ENCODE measurements around the gene ADCY2. TPM values are rescaled to one million over a fixed set of nuclear protein-coding genes. Genes with fewer than 3 reads are reported as not detected.

The ADCY2 gene
- total RNA-seq, 1 experiment from 2014 or later, result not detected

DNA sequence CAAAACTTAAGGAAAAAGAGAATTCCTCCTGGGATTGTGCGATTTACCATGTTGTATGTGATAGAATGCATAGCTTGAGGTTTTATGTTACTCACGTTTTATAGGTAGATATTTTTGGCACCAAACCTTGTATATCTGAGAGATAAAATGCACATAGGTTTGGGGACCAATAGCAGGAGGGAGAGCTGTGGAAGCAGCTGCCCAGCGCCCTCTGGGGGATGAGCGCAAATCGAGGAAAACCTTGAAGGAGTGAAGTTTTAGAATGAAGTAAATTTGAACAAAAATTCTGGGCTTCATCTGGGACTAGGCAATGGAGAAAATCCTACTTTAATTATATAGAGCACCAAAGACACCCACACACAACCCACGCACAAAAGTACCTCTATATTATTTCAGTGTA, 197.0 kb downstream of the ADCY2 start:
- CTCF ChIA-PET, result no interaction called here
- no peaks in the 10 kb centered on the region for H3K36me3 Mint-ChIP-seq (ENCODE audit: insufficient read depth, unreplicated experiment)
- H3K9me3 Mint-ChIP-seq (ENCODE audit: unreplicated experiment), result no peaks in the 10 kb centered on the region
- no TSS peak for BruUV-seq (replicated peaks)
- Histone ChIP-seq H3K36me3 (ENCODE audit: control insufficient read depth, insufficient read depth, low read length) (no peaks in the 10 kb centered on the region), H3K9me3 (no peaks in the 10 kb centered on the region), H3K27me3 (replicated peaks; ENCODE audit: control insufficient read depth, insufficient read depth, low read length) (no peaks in the 10 kb centered on the region), H3K4me3 (ENCODE audit: low read depth, low read length) (no peak overlapping the region), H3K4me1 (no peaks in the 10 kb centered on the region)
- TF ChIP-seq, protein P1, sequence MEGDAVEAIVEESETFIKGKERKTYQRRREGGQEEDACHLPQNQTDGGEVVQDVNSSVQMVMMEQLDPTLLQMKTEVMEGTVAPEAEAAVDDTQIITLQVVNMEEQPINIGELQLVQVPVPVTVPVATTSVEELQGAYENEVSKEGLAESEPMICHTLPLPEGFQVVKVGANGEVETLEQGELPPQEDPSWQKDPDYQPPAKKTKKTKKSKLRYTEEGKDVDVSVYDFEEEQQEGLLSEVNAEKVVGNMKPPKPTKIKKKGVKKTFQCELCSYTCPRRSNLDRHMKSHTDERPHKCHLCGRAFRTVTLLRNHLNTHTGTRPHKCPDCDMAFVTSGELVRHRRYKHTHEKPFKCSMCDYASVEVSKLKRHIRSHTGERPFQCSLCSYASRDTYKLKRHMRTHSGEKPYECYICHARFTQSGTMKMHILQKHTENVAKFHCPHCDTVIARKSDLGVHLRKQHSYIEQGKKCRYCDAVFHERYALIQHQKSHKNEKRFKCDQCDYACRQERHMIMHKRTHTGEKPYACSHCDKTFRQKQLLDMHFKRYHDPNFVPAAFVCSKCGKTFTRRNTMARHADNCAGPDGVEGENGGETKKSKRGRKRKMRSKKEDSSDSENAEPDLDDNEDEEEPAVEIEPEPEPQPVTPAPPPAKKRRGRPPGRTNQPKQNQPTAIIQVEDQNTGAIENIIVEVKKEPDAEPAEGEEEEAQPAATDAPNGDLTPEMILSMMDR (IDR thresholded peaks at IDR 0.05; ENCODE audit: insufficient read depth in 1 of 2, low read depth in 1 of 2, low read length in 1 of 2, severe bottlenecking in 1 of 2, unreplicated experiment in 1 of 2), result peak; percentile 47 to 73
- H3K27me3 Mint-ChIP-seq (ENCODE audit: insufficient read depth, unreplicated experiment), result peaks cover 6% of the 10 kb centered on the region
- H3K27ac Mint-ChIP-seq (ENCODE audit: unreplicated experiment), result no peak overlapping the region
- intact Hi-C loops (cut with micrococcal nuclease; ENCODE audit: unreplicated experiment), result no loop called here
- POLR2A ChIA-PET, result no interaction called here
- H3K4me3 Mint-ChIP-seq (ENCODE audit: unreplicated experiment), result no peak overlapping the region
- H3K4me1 Mint-ChIP-seq (ENCODE audit: low read depth, unreplicated experiment), result no peaks in the 10 kb centered on the region
- DNase-seq, result peak in 1 of 2 experiments; percentile 9

DNA sequence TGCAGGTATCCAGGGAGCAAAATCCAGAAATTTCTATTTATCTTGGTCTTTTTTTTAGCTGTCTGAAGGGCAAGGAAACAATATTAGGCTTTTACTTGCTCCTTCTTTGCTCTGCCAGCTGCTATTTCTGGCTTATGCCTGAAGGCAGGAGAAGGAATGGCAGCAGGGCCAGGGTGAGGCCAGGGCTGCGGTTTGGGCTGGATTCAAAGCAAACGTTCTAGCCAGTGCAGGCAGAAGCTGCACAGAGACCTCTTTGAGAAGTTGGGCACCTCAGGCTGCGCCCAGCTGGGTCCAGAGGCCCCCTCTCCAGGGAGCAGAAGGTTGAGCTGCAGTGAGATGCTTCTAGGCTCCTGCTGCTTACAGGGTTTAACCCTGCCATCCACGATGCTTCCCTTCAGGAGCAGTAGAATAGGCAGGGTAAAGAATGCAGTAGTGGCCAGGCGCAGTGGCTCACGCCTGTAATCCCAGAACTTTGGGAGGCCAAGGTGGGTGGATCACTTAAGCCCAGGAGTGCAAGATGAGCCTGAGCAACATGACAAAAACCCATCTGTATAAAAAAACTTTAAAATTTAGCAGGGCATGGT, 201.2 kb downstream of the ADCY2 start:
- H3K27me3 ChIP-seq (replicated peaks; ENCODE audit: control insufficient read depth, insufficient read depth, low read length), result no peaks in the 10 kb centered on the region
- H3K27ac Mint-ChIP-seq (ENCODE audit: unreplicated experiment), result no peak overlapping the region
- no peaks in the 10 kb centered on the region for H3K9me3 Mint-ChIP-seq (ENCODE audit: unreplicated experiment)
- no peak overlapping the region for H3K4me3 Mint-ChIP-seq (ENCODE audit: unreplicated experiment)
- ChIA-PET POLR2A (no interaction called here), CTCF (no interaction called here)
- H3K4me1 Mint-ChIP-seq (ENCODE audit: low read depth, unreplicated experiment), result no peaks in the 10 kb centered on the region
- no peak for DNase-seq
- H3K27me3 Mint-ChIP-seq (ENCODE audit: insufficient read depth, unreplicated experiment), result peaks cover 12% of the 10 kb centered on the region
- no peaks in the 10 kb centered on the region for H3K4me1 ChIP-seq
- H3K36me3 Mint-ChIP-seq (ENCODE audit: insufficient read depth, unreplicated experiment), result peaks cover 6% of the 10 kb centered on the region
- no peaks in the 10 kb centered on the region for H3K36me3 ChIP-seq (ENCODE audit: control insufficient read depth, insufficient read depth, low read length)
- no TSS peak for BruUV-seq (replicated peaks)
- H3K4me3 ChIP-seq (ENCODE audit: low read depth, low read length), result no peak overlapping the region
- no peaks in the 10 kb centered on the region for H3K9me3 ChIP-seq
- intact Hi-C loops (cut with micrococcal nuclease; ENCODE audit: unreplicated experiment), result no loop called here
- TF ChIP-seq, protein P1 (IDR thresholded peaks at IDR 0.05; ENCODE audit: insufficient read depth in 1 of 2, low read depth in 1 of 2, low read length in 1 of 2, severe bottlenecking in 1 of 2, unreplicated experiment in 1 of 2), result no peak

GRCh38 chr5:7606840-7607465, 211.0 kb downstream of the ADCY2 start:
- Mint-ChIP-seq H3K4me3 (ENCODE audit: unreplicated experiment) (no peak overlapping the region), H3K27me3 (ENCODE audit: insufficient read depth, unreplicated experiment) (peaks cover 6% of the 10 kb centered on the region), H3K36me3 (ENCODE audit: insufficient read depth, unreplicated experiment) (no peaks in the 10 kb centered on the region), H3K9me3 (ENCODE audit: unreplicated experiment) (no peaks in the 10 kb centered on the region), H3K27ac (ENCODE audit: unreplicated experiment) (no peak overlapping the region), H3K4me1 (ENCODE audit: low read depth, unreplicated experiment) (no peaks in the 10 kb centered on the region)
- Histone ChIP-seq H3K36me3 (ENCODE audit: control insufficient read depth, insufficient read depth, low read length) (no peaks in the 10 kb centered on the region), H3K27me3 (replicated peaks; ENCODE audit: control insufficient read depth, insufficient read depth, low read length) (no peaks in the 10 kb centered on the region), H3K4me1 (no peaks in the 10 kb centered on the region), H3K9me3 (no peaks in the 10 kb centered on the region), H3K4me3 (ENCODE audit: low read depth, low read length) (no peak overlapping the region)
- BruUV-seq (replicated peaks), result no TSS peak
- ChIA-PET CTCF (no interaction called here), POLR2A (no interaction called here)
- intact Hi-C loops (cut with micrococcal nuclease; ENCODE audit: unreplicated experiment), result no loop called here
- DNase-seq, result no peak
- TF ChIP-seq, protein P1 (IDR thresholded peaks at IDR 0.05; ENCODE audit: insufficient read depth in 1 of 2, low read depth in 1 of 2, low read length in 1 of 2, severe bottlenecking in 1 of 2, unreplicated experiment in 1 of 2), result no peak

Data from Caco-2 (cell line).